Stimulated activated CD8-positive, alpha-beta memory T cell treated with anti-CD3 and anti-CD28 coated beads, Interleukin-7, amount 100 ng/mL, for 4 hours (primary cell): ENCODE measurements around the gene PMM2.

Source experiments
- DNase-seq, 2 donors: peaks; one replicate each; pipeline ENCODE4 v3.0.0-alpha.2; 2020; ENCODE audit warnings: low read depth in 2 of 2

PMM2 gene

DNA sequence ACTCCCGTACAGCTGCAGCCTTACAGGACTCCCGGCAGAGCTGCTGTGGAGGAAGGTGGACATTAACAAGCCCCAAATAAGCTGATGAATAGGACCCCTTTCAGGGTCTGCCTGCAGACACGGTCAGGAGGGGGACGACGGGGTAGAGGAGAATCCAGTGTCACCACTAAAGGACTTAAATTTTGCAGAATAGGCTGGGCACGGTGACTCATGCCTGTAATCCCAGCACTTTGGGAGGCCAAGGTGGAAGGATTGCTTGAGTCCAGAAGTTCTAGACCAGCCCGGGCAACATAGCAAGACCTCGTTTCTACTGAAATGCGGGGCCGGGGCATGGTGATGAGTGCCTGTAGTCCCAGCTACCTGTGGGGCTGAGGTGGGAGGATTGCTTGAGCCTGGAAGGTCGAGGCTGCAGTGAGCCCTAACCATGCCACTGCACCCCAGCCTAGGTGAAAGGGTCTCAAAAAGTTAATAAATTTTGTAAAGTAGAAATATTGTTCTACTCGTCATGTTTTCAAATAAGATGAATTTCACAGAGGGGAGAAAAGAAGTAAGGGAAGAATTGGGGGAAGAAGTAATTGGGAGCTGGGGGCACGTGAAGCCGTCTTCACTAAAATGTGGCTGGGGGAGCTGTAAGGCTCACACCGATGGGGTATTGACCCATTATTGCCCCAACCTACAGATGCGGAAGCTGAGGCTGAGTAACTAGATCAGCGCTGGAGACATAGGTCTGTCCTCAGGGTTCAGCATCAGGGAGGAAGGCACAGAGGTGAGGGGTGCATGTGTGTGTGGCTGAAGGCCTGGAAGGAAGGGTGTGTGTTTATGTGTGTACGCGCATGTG is 89.2 kb downstream of the PMM2 start:
- DNase-seq: no peak

- no peak for DNase-seq
Observed at GRCh38 chr16:8887431-8887765, 89.8 kb downstream of the PMM2 start.

DNA sequence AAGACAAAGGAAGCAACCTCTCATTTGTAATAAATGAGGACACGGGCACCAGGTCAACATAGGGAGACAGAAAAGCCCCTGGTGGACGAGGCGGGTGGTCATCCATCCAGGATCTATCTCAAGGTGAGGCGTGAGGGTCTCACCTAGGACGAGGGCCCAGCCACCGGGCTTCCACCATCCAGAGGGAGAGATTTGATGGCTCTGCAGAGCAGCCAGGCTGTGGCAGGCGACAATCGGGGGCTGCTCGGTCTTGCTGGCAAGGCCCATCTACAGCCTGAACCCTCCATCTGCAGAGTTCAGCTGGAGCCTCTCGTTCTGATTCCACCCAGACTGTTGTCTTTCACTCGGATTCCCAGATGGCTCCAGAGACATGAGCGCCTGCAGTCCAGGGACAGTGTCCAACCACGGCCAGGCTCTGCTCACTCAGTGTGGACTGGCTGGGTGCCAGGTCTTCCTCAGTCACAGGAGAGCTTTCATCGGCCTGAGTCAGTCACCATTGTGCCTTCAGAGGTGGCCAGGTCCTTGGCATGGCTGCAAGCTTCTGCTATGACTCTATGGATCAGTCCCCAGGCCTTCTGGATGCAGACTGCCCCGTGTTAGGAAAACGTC is 90.4 kb downstream of the PMM2 start:
- no peak for DNase-seq

DNA sequence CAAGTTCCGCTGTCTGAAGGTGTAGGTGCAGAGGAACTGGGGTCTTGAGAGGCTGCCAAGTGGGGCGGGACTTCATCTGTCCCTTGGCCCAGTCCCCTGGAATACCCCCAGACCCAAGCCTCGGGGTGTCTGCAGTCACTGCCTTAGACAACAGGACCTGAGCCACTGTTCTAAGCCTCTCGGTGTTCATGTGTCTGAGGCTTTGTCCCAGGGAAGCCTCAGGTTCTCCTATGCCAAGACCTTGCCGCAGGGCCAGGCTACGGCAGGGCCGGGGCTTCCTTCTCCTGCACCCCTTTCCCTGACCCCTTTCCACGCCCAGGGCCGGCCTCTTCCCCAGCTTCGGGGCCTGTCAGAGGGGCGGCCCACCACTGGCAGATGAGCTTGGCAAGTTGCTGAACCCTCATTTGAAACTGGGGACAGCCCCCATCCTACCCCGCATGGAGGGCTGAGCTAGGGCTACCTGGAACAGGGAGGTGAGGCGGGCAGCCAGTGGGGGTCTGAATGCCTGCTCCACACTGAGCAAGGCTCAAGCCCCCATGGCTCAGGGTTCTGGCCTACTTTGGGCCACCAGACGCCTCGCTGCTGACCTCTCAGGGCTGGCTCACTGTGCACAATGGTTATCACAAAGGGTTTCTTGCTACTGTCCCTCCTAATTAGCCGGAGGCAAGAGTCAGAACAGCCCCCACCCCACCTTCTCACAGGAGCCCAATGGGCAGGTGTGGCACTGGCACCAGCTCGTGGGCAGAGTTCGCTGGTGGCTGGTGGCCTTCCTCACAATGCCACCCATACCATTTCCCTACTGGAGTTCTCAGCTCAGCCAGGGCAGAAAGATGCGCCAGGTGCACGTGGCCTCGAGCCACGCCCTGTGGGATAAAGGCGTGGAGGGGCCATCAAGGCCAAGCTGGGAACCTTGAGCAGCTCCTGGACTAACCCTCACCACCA is 91.6 kb downstream of the PMM2 start:
- DNase-seq: no peak

DNA sequence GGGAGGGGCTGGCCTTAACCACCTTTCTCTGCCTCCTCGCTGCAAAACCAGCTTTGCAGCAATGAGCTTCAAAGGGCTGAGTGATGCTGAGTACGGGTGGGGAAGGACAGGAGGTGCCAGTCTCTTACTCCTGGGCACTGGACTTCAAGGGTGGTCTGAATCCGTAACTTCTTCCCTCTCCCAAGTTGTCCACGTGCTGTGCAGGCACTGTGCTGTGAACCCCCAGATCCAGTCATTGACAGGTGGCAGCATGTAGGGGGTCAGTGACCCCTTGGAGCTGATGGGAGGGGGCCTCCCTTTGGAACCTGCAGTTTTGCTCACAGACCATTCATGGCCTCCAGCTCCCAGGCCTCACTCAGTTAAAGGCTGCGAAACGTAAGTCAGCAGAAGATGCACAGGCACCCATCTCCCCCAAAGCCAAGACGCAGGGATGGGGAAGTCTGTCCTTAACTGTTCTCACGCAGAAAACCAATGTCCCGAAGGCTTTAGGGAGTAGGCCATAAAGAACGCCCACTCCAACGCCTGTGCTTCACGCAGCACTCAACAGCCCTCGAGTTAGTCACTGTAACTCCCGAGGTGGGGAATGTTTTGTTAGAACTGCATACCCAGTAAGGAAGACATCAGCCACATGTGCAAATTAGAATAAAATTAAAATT is 92.4 kb downstream of the PMM2 start:
- DNase-seq: no peak

- no peak for DNase-seq
Observed at GRCh38 chr16:8890549-8890921, 92.9 kb downstream of the PMM2 start.

GRCh38 chr16:8892101-8892575 is 94.5 kb downstream of the PMM2 start:
- no peak for DNase-seq

DNA sequence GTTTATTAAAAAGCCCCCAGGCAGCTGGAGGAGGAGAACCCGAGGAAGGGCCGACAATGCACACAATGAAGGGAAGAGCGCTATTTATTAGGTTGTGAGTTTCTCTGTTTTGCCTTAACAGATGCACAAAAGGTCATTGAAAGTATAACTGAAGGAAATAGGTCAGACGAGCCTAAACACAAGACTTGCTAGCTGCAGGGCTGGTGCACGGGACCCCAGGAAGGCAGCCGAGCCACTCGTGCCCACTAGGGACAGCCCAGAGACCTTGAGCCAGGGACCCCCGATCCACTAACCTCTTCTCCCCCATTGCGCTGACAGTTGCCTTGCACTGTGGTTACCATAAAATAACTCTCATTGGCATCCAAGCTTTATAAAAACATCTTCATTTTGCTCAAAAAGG is 95.8 kb downstream of the PMM2 start:
- DNase-seq: no peak

- no peak for DNase-seq
Observed at GRCh38 chr16:8893976-8894690, 96.5 kb downstream of the PMM2 start.

- no peak for DNase-seq
Observed at GRCh38 chr16:8894736-8895334, 97.2 kb downstream of the PMM2 start.

DNA sequence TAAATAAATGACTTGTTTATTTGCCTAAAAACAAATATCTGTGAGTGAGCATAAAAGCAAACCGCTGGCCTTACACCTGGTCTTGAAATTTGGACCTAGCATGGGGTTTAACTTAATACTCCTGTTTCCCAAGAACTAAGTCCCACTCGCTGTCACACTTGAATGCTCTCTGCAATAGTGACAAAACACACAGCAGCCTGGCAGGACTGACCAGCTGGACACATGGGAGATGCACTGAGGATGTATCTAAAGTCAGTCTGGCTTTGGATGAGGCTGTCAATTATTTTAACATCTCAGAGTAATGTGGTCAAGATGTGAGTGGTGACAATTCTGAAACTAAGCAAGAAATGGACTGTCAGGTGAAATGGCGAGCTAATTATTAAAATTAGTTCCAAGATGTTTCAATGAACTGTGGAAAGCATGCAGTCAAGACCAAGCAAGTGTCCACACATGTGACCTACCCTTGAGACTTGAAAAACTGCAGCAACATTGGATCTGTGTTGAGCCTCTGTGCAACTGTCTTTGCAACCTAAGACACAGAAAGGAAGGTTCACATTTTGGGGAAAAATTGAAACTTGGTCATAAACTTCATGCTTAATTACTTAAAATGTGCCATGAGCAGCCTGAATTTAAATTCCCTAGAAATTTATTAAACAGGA is 101.2 kb downstream of the PMM2 start:
- no peak for DNase-seq
